Measurements from ENCODE around the gene PDLIM5.

PDLIM5 gene

GRCh38 chr4:94588896-94589693 lies 137.4 kb downstream of the PDLIM5 start:
- TF ChIP-seq, protein P1, sequence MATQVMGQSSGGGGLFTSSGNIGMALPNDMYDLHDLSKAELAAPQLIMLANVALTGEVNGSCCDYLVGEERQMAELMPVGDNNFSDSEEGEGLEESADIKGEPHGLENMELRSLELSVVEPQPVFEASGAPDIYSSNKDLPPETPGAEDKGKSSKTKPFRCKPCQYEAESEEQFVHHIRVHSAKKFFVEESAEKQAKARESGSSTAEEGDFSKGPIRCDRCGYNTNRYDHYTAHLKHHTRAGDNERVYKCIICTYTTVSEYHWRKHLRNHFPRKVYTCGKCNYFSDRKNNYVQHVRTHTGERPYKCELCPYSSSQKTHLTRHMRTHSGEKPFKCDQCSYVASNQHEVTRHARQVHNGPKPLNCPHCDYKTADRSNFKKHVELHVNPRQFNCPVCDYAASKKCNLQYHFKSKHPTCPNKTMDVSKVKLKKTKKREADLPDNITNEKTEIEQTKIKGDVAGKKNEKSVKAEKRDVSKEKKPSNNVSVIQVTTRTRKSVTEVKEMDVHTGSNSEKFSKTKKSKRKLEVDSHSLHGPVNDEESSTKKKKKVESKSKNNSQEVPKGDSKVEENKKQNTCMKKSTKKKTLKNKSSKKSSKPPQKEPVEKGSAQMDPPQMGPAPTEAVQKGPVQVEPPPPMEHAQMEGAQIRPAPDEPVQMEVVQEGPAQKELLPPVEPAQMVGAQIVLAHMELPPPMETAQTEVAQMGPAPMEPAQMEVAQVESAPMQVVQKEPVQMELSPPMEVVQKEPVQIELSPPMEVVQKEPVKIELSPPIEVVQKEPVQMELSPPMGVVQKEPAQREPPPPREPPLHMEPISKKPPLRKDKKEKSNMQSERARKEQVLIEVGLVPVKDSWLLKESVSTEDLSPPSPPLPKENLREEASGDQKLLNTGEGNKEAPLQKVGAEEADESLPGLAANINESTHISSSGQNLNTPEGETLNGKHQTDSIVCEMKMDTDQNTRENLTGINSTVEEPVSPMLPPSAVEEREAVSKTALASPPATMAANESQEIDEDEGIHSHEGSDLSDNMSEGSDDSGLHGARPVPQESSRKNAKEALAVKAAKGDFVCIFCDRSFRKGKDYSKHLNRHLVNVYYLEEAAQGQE (IDR thresholded peaks at IDR 0.05; ENCODE audit: insufficient read depth in 1 of 2, low read depth in 2 of 2, low read length in 2 of 2) = no peak
- TF ChIP-seq POLR2AphosphoS5 (IDR thresholded peaks at IDR 0.05; ENCODE audit: low read depth, low read length) (no peak), SIN3A (IDR thresholded peaks at IDR 0.05; ENCODE audit: borderline replicate concordance, insufficient read depth, low read length) (no peak), FOXP2 (optimal IDR thresholded peaks at IDR 0.05; ENCODE audit: borderline replicate concordance, extremely low read depth, extremely low read length, insufficient read depth) (no peak), TAF1 (IDR thresholded peaks at IDR 0.05; ENCODE audit: borderline replicate concordance, insufficient read depth, low read length) (no peak)

GRCh38 chr4:94590493-94590892 lies 138.8 kb downstream of the PDLIM5 start:
- no peak for TF ChIP-seq TAF1 (IDR thresholded peaks at IDR 0.05; ENCODE audit: borderline replicate concordance, insufficient read depth, low read length)
- TF ChIP-seq SIN3A (IDR thresholded peaks at IDR 0.05; ENCODE audit: borderline replicate concordance, insufficient read depth, low read length) = no peak
- no peak for TF ChIP-seq POLR2AphosphoS5 (IDR thresholded peaks at IDR 0.05; ENCODE audit: low read depth, low read length)

DNA sequence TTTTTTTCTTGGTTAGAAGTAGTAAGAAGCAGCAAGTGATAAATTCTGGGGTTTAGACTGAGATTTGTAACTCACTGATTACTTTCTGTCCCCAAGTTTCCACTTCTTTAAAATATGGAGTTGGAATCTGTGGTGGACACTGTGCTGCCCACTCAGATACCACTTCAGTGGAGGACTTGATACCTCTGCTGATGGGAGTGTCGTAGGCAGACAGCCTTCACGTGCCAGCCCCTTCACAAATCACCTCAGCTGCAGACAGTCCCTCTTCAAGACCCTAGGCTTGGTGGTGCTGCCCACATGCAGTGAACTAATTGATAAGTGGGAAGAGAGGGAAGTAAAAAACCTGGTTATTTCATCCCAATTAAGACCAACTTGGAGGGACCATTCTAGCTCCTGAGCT lies 139.5 kb downstream of the PDLIM5 start:
- TF ChIP-seq, protein P1 (IDR thresholded peaks at IDR 0.05; ENCODE audit: insufficient read depth in 1 of 2, low read depth in 2 of 2, low read length in 2 of 2) = no peak
- TF ChIP-seq SIN3A (IDR thresholded peaks at IDR 0.05; ENCODE audit: borderline replicate concordance, insufficient read depth, low read length) (no peak), TAF1 (IDR thresholded peaks at IDR 0.05; ENCODE audit: borderline replicate concordance, insufficient read depth, low read length) (no peak), FOXP2 (optimal IDR thresholded peaks at IDR 0.05; ENCODE audit: borderline replicate concordance, extremely low read depth, extremely low read length, insufficient read depth) (no peak), POLR2AphosphoS5 (IDR thresholded peaks at IDR 0.05; ENCODE audit: low read depth, low read length) (no peak)

DNA sequence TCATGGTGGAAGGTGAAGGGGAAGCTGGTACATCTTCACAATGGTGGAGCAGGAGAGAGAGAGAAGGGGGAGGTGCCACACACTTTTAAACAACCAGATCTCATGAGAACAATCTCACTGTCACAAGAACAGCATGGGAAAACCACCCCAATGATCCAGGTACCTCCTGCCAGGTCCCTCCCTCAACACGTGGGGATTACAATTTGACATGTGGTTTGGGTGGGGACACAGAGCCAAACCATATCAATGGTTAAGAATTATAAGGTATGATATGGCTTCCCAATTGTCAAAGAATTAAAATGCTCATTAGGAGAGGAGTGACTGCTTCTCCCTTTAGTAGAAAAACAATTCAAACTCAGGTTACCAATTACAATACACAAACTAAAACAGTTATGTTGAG lies 143.3 kb downstream of the PDLIM5 start:
- TF ChIP-seq FOXP2 (optimal IDR thresholded peaks at IDR 0.05; ENCODE audit: borderline replicate concordance, extremely low read depth, extremely low read length, insufficient read depth) (no peak), POLR2AphosphoS5 (IDR thresholded peaks at IDR 0.05; ENCODE audit: low read depth, low read length) (no peak), TAF1 (IDR thresholded peaks at IDR 0.05; ENCODE audit: borderline replicate concordance, insufficient read depth, low read length) (no peak), SIN3A (IDR thresholded peaks at IDR 0.05; ENCODE audit: borderline replicate concordance, insufficient read depth, low read length) (no peak)
- TF ChIP-seq, protein P1 (IDR thresholded peaks at IDR 0.05; ENCODE audit: insufficient read depth in 1 of 2, low read depth in 2 of 2, low read length in 2 of 2) = no peak

DNA sequence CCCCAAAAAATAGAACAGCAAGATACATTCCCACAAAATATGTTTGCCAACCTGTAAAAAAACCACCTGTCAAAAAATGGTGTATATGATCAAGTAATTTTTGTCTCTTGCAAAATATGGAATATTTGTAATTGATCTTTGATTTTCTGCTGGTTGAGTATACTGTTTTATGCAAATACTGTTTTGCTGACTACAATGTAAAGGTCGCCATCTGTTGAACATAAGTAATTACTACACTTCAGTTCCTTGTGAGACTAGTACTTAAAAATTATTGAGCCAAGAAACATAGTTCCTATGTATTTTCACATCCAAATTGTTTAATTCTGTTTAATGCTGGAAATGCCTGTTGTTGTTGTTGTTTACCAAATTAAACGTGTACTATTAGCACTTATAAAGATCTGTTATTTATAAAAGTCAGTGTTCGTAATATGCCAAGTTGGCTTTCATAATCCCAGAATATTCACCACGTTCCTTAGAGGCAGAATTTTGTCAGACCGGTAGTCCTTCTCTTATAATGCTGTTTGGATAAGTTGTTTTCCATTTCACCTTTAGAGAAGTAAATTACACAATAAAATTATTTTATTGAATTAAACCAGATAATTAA lies 144.2 kb downstream of the PDLIM5 start:
- no peak for TF ChIP-seq POLR2AphosphoS5 (IDR thresholded peaks at IDR 0.05; ENCODE audit: low read depth, low read length)
- TF ChIP-seq TAF1 (IDR thresholded peaks at IDR 0.05; ENCODE audit: borderline replicate concordance, insufficient read depth, low read length) = no peak
- TF ChIP-seq, protein P1 (IDR thresholded peaks at IDR 0.05; ENCODE audit: insufficient read depth in 1 of 2, low read depth in 2 of 2, low read length in 2 of 2) = no peak
